Glutamatergic neuron (in vitro differentiated cells): ENCODE measurements around the gene GALNT17. TPM values are rescaled to one million over a fixed set of nuclear protein-coding genes. Genes with fewer than 3 reads are reported as not detected.

ENCODE experiments used
- DNase-seq: peaks from one replicate; pipeline ENCODE4 v3.0.0; 2022
- H3K27ac Mint-ChIP-seq: one replicate; pipeline ENCODE4 v1.8.0; 2020; ENCODE audit warnings: mild to moderate bottlenecking, mixed read lengths, inconsistent platforms; ENCODE audit not compliant: unreplicated experiment
- H3K27me3 Mint-ChIP-seq: one replicate; pipeline ENCODE4 v1.8.0; 2020; ENCODE audit warnings: mild to moderate bottlenecking, moderate library complexity, mixed read lengths, inconsistent platforms; ENCODE audit not compliant: unreplicated experiment
- H3K36me3 Mint-ChIP-seq: one replicate; pipeline ENCODE4 v1.8.0; 2020; ENCODE audit warnings: mild to moderate bottlenecking, mixed read lengths, inconsistent platforms; ENCODE audit not compliant: unreplicated experiment
- H3K4me1 Mint-ChIP-seq: one replicate; pipeline ENCODE4 v1.8.0; 2020; ENCODE audit warnings: mild to moderate bottlenecking, low read depth, mixed read lengths, inconsistent platforms; ENCODE audit not compliant: unreplicated experiment
- H3K4me3 Mint-ChIP-seq: one replicate; pipeline ENCODE4 v1.8.0; 2020; ENCODE audit warnings: mild to moderate bottlenecking, mixed read lengths, inconsistent platforms; ENCODE audit not compliant: unreplicated experiment
- H3K9me3 Mint-ChIP-seq: one replicate; pipeline ENCODE4 v1.8.0; 2020; ENCODE audit warnings: mild to moderate bottlenecking, moderate library complexity, mixed read lengths, inconsistent platforms; ENCODE audit not compliant: unreplicated experiment
- total RNA-seq: library from RNA; stranded (reverse); fragmentation: NEBNext Ultra II Directional; extraction: Animal tissue kit (Norgen Biotek cat#: 25700); gene quantifications from one replicate; pipeline ENCODE4 v1.2.1, GENCODE V29; 2021; ENCODE audit not compliant: unreplicated experiment
- TF ChIP-seq, protein P1 (sequence below): fragments of 200-600 bp; sonication (generic); IDR thresholded peaks from one replicate; pipeline ENCODE4 v1.5.0; 2021; ENCODE audit not compliant: partially characterized antibody, unreplicated experiment

GALNT17 gene
- total RNA-seq, 1 donor from 2014 or later: 42.0 TPM

DNA sequence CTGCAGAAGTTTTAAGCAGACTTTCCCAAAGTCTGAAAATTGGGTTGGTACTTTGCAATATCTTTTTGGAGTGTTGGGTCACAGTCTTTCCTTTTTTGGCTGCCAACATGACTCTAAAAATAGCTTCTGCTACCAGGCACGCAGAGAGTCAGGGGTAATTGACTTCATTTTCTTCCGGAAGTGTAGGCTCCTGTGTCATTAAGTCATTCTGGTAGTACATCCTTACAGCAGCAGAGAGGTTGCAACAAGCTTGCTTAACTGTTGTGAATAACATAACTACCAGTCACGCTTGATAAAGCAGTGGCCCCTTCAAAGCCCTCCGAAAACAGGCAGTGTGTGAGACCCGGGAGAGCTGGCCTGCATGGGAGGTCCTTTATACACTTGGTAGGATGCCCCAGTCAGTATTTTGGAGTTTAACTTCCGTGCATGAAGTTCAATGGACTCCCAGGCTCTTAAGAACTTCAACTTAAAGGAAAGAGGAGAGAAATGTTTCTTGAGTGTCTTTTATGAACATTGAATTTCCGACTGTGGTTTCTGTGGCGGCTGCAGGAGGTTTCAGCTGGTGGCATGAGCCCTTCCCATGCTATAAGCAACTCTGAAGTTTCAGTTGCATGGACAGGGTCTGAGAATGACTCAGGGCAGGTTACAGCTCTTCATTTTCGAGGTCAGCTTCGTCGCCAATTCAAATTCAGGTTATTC, 310.7 kb downstream of the GALNT17 start:
- Mint-ChIP-seq H3K27me3 (no peaks in the 10 kb centered on the region), H3K9me3 (peaks cover 8% of the 10 kb centered on the region), H3K27ac (no peak overlapping the region), H3K4me1 (peaks cover 2% of the 10 kb centered on the region), H3K4me3 (no peak overlapping the region), H3K36me3 (peaks cover 5% of the 10 kb centered on the region)
- TF ChIP-seq, protein P1, sequence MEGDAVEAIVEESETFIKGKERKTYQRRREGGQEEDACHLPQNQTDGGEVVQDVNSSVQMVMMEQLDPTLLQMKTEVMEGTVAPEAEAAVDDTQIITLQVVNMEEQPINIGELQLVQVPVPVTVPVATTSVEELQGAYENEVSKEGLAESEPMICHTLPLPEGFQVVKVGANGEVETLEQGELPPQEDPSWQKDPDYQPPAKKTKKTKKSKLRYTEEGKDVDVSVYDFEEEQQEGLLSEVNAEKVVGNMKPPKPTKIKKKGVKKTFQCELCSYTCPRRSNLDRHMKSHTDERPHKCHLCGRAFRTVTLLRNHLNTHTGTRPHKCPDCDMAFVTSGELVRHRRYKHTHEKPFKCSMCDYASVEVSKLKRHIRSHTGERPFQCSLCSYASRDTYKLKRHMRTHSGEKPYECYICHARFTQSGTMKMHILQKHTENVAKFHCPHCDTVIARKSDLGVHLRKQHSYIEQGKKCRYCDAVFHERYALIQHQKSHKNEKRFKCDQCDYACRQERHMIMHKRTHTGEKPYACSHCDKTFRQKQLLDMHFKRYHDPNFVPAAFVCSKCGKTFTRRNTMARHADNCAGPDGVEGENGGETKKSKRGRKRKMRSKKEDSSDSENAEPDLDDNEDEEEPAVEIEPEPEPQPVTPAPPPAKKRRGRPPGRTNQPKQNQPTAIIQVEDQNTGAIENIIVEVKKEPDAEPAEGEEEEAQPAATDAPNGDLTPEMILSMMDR: no peak
- DNase-seq: no peak

DNA sequence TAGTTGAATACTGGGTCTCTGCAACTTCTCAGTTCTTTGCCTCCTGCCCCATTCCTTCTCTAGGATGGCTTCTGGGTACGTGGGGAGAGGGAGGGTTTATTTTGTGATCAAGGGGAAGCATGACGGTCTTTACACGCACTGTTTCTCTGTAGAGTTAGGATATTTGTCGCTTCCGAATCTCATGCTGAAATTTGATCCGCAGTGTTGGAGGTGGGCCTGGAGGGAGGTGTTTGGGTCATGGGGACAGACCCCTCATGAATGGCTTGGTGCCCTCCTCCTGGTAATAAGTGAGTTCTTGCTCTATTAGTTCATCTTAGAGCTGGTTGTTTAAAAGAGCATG, 311.2 kb downstream of the GALNT17 start:
- DNase-seq: no peak
- TF ChIP-seq, protein P1: no peak
- Mint-ChIP-seq H3K27me3 (no peaks in the 10 kb centered on the region), H3K4me1 (peaks cover 6% of the 10 kb centered on the region), H3K4me3 (no peak overlapping the region), H3K36me3 (peaks cover 5% of the 10 kb centered on the region), H3K27ac (no peak overlapping the region), H3K9me3 (peaks cover 6% of the 10 kb centered on the region)

DNA sequence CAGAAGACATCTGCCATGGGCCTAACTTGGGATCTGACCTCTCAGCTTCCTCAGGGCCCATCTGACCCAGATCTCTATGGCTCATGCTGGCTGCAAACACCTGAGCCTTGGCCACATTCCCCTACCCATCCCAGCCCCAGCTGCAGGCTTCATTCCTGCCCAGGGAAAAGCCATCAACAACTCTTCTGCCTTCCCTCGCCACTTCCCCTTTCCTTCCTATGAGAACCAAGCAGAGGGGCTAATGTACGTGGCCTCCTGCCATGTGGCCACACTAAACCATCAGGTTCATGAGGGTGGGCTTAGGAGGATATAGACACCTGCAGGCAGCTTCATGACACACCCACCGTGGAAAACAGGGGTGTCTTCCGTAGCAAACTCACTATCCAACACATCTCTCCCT, 312.2 kb downstream of the GALNT17 start:
- H3K27ac Mint-ChIP-seq: no peak overlapping the region
- no peaks in the 10 kb centered on the region for H3K27me3 Mint-ChIP-seq
- peaks cover 5% of the 10 kb centered on the region for H3K36me3 Mint-ChIP-seq
- TF ChIP-seq, protein P1: no peak
- peaks cover 5% of the 10 kb centered on the region for H3K9me3 Mint-ChIP-seq
- peaks cover 6% of the 10 kb centered on the region for H3K4me1 Mint-ChIP-seq
- no peak overlapping the region for H3K4me3 Mint-ChIP-seq
- no peak for DNase-seq

DNA sequence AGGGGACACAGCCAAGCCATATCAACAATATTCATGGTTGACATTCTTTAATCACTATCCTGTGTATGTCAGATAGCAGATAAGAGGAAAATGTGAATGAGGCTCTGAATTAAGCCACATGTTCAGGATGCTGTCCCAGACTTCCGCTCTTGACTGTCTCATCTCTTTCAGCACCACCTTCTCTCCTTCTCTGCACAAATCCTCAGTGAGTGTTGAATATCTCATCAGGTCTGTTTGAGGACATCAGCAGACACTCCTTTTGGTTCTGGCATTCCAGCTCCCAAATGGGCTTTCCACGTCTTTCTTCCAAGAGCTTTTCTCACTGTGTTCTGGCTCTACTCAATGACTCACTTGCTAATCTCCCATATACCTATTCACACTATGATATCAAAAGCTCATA, 321.7 kb downstream of the GALNT17 start:
- H3K4me1 Mint-ChIP-seq: peaks cover 9% of the 10 kb centered on the region
- no peak overlapping the region for H3K27ac Mint-ChIP-seq

DNA sequence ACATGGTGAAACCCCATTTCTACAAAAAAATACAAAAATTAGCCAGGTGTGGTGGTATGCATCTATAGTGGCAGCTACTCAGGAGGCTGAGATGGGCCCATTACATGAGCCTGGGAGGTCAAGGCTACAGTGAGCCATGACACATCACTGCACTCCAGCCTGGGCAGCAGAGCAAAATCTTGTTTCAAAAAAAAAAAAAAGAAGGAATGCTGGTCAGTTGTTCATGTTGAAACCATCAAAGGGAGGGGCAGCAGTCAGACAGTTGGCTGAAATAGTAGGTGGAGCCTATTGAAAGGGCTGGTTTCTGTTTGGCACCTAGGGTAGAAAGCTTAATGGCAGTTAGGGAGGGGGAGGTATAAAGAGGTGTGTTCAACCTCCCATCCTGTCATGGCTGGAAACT, 323.0 kb downstream of the GALNT17 start:
- no peaks in the 10 kb centered on the region for H3K9me3 Mint-ChIP-seq
- peaks cover 9% of the 10 kb centered on the region for H3K4me1 Mint-ChIP-seq
- H3K4me3 Mint-ChIP-seq: no peak overlapping the region
- no peak for DNase-seq
- TF ChIP-seq, protein P1: no peak
- no peak overlapping the region for H3K27ac Mint-ChIP-seq
- no peaks in the 10 kb centered on the region for H3K36me3 Mint-ChIP-seq
- H3K27me3 Mint-ChIP-seq: no peaks in the 10 kb centered on the region

More for the DNA sequence above, 321.7 kb downstream of the GALNT17 start:
- no peaks in the 10 kb centered on the region for H3K9me3 Mint-ChIP-seq
- H3K27me3 Mint-ChIP-seq: no peaks in the 10 kb centered on the region
- TF ChIP-seq, protein P1: no peak
- no peak for DNase-seq
- no peak overlapping the region for H3K4me3 Mint-ChIP-seq
- no peaks in the 10 kb centered on the region for H3K36me3 Mint-ChIP-seq
